Posterior vena cava (tissue), 2 donors: ENCODE data around the gene BAHD1. TPM values are rescaled to one million over a fixed set of nuclear protein-coding genes. Genes with fewer than 3 reads are reported as not detected.
A peak's percentile ranks its signal among the peaks of the same experiment; 100 is the strongest.

Experiments used
- DNase-seq: peaks from one replicate; pipeline ENCODE4 v3.0.0-alpha.2; 2020; ENCODE audit warnings: low spot score
- intact Hi-C, 2 donors: fragments of 100-400 bp; cut with DNase I; formaldehyde crosslinking; loops; one replicate each; pipeline versions ENCODE4 v1.14.1 to v1.14.2; 2022 to 2023
- total RNA-seq, 2 donors: library from RNA; stranded (reverse); fragmentation: NEBNext Ultra II Directional; extraction: Animal tissue kit (Norgen Biotek cat#: 25700); gene quantifications; one replicate each; pipeline ENCODE4 v1.2.1, GENCODE V29; 2021
- donor health status: DM: yes; HTN: yes; CAD: no.
- donor health status: DM: yes; HTN: yes; CAD: no.

Gene BAHD1
- total RNA-seq, 2 donors from 2014 or later = 11.9 to 13.8 TPM

GRCh38 chr15:40459391-40460015, 18.8 kb downstream of the BAHD1 start:
- peak; percentile 62 for DNase-seq
- intact Hi-C loops = no loop called here

- intact Hi-C loops = no loop called here
- no peak for DNase-seq
Measured at GRCh38 chr15:40460404-40460803, 19.7 kb downstream of the BAHD1 start.

DNA sequence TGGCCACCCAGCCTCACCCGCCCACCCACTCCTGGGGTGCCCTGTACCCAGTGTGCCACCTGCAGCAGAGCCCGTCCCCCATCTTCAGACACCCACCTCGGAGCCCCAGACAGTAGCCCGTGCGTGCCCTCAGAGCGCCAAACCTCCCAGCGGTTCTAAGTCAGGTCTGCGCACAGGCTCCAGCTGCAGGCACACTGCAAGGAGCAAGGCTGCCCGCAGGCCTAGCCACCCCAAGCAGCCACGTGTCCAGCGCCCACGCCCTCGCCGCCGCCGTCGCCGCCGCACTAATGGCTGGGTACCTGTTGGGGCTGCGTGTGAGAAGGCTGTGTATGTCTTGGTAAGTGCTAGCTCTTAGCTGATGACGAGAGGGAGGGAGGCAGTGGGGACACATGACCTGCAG, 21.2 kb downstream of the BAHD1 start:
- intact Hi-C loops = no loop called here

GRCh38 chr15:40463279-40463678, 22.5 kb downstream of the BAHD1 start:
- DNase-seq = no peak
- intact Hi-C loops = no loop called here

More for the DNA sequence above, 21.2 kb downstream of the BAHD1 start:
- DNase-seq = no peak

DNA sequence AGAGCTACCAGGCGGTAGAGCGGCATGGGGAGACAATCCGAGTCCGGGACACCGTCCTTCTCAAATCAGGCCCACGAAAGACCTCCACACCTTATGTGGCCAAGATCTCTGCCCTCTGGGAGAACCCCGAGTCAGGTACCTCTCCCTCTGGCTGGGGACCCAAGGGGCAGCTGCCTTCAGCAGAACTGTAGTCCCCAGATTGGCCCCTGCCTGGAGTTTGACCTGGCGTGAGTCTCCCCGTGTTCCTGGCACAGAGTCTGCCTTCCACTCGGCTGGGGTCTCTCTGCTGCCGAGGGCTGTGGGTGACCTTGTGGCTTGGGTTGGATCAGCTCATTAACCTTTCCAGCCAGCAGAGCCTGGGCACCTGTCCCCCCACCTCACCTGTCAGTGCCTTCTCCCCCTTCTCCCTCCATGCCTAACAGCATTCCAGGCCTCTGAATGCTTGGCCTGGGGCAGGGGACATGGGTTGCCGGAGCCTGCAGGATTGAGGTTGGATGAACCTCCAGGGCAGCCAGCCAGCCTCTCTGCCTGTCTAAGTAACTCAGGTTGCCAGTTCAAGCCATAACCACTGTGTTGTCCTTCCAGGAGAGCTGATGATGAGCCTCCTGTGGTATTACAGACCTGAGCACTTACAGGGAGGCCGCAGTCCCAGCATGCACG, 23.3 kb downstream of the BAHD1 start:
- intact Hi-C loops = no loop called here
- DNase-seq = no peak

- intact Hi-C loops = no loop called here
- DNase-seq = no peak
Measured at GRCh38 chr15:40464595-40465185, 23.9 kb downstream of the BAHD1 start.

DNA sequence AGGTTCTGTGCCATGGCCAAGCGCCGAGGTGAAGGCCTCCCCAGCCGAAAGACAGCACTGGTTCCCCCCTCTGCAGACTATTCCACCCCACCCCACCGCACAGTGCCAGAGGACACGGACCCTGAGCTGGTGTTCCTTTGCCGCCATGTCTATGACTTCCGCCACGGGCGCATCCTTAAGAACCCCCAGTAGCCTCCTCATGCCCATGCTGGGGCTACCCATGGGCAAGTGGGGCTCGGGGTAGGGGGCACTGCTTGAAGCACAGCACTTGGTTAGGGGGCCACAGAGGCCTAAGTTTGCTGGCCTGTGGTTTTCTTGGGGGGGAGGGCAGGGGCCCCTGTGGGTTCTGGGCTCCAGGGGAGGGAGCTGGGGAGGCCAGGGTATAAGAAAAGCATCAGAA, 25.2 kb downstream of the BAHD1 start:
- DNase-seq = peak; percentile 70
- intact Hi-C loops = no loop called here

- intact Hi-C loops = no loop called here
- peak; percentile 46 for DNase-seq
Measured at GRCh38 chr15:40466426-40467260, 25.9 kb downstream of the BAHD1 start.

DNA sequence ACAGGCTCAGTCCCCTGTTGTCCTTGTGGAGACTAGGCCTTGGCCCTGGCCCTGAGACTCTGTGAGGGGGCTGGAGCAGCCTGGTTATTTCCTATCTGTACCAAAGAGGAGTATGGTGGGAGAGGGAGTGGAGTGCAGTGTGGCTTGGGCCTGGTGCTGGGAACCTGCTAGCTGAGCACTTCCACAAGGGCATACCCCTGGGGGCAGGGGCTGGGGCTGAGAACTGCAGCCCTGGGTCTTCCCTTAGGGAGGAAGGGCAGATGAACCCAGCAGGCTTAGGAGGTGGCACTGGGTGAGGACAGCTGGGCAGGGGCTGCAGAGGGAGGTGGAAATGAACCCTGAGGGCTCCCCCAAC, 26.5 kb downstream of the BAHD1 start:
- DNase-seq = no peak
- intact Hi-C loops = no loop called here

GRCh38 chr15:40468898-40469331, 28.2 kb downstream of the BAHD1 start:
- intact Hi-C loops = no loop called here
- DNase-seq = no peak

DNA sequence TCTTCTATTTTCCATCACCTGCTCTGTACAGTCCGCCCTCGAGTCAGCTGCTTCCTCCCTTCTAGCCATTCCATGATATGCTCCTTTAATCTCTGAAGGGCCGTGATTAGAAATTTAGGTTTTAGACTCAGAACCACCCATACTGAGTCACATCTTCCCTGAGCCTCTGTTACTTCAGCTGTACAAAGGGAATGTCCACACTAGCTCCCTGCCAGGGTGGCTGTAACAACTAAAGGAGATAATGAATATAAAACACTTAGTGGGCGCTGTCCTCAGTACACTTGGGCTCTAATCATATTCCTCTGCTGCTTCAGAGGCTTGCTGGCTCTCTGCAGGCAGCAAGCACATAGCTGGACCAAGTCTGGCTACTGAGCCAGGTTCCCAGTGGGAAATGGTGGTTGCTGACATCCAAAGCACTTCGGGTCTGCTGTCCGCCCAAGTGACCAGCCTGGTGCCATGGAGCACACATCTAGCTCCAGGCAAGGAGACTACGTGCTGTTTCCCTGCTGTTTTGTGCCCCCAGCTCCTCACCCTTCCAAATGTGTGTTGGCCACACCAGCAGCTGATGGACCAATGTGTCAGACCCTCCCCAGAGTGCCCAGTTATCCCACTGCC, 29.1 kb downstream of the BAHD1 start:
- DNase-seq = no peak
- intact Hi-C loops = no loop called here

DNA sequence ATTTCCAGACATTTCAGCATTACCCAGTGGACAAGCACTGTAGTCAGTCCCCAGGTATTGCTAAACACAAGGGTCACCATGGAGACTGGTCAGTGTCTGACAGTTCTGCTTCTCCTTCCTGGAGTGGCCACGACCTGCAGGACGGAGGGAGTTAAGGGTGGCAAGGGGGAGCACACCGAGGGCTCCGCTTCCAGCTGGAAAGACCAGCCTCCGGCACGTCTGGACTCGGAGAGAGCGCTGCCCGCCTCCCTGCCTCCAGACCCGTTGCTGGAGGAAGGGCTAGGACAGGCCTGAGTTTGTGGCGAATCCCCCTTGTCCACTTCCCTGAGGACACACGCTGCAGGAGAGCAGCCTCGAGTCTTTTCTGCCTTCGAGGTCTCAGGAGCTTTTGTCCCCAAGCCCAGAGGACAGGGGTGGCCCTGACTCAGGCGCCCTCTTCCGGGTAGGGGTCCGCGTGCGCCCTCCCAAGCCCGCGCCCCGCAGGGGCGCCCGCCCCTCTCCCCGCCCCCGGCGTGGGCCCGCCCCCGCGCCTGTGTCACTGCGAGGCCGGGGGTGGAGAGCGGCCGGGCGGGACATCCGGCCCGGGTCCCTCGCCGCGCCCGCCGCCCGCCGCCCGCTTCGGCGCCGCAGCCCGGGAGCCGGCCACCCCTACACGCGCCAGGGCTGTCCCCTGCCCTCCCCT, 29.8 kb downstream of the BAHD1 start, which contains the start of gene CHST14:
Gene CHST14 (plus strand): TSS at position 562 of the 682 bp plus-strand sequence. CDS start 230 bp downstream, outside the sequence.
- peak; percentile 83 for DNase-seq
- intact Hi-C loops = no loop called here

- intact Hi-C loops = no loop called here
- no peak for DNase-seq
Measured at GRCh38 chr15:40471105-40471807, 30.5 kb downstream of the BAHD1 start.

- no peak for DNase-seq
- intact Hi-C loops = no loop called here
Measured at GRCh38 chr15:40471808-40472150, 31.0 kb downstream of the BAHD1 start.

GRCh38 chr15:40472171-40472727, 31.5 kb downstream of the BAHD1 start:
- DNase-seq = no peak
- intact Hi-C loops = no loop called here

DNA sequence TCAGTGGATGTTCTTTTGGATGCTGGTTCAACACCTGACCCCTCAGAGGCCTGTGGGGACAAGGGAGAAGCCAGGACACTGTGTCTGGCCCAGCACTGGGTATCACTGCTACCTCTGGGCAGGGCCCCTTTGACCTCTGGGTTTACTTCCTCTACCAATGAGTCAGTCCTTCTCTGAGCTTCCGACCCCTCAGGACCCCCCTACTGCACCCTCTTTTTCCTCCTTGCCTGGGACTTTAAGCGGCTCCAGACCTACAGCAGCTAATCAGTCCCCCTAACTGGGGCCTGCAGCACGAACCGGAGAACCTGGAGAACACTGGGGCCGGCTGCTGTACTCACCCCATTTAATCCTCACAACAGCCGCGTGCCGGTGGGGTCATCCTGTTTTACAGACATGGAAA, 33.8 kb downstream of the BAHD1 start:
- DNase-seq = peak; percentile 38
- intact Hi-C loops = no loop called here

- no peak for DNase-seq
- intact Hi-C loops = no loop called here
Measured at GRCh38 chr15:40477642-40478327, 37.0 kb downstream of the BAHD1 start.

GRCh38 chr15:40479024-40479423, 38.3 kb downstream of the BAHD1 start:
- DNase-seq = no peak
- intact Hi-C loops = no loop called here
